Progenitor cell of endocrine pancreas (in vitro differentiated cells): ENCODE results near the gene SLC16A8. TPM values are rescaled to one million over a fixed set of nuclear protein-coding genes. Genes with fewer than 3 reads are reported as not detected.

ENCODE experiments used
- DNase-seq: peaks from one replicate; pipeline ENCODE4 v3.0.0; 2021; ENCODE audit warnings: low spot score; ENCODE audit not compliant: unreplicated experiment
- H3K27ac Mint-ChIP-seq: 2 replicates; pipeline ENCODE4 v1.8.0; 2021; ENCODE audit warnings: mild to moderate bottlenecking, moderate library complexity, mixed read lengths
- H3K27me3 Mint-ChIP-seq: 2 replicates; pipeline ENCODE4 v1.8.0; 2021; ENCODE audit warnings: mixed read lengths
- H3K36me3 Mint-ChIP-seq: 2 replicates; pipeline ENCODE4 v1.8.0; 2022; ENCODE audit warnings: mixed read lengths; ENCODE audit not compliant: insufficient read depth
- H3K4me1 Mint-ChIP-seq: 2 replicates; pipeline ENCODE4 v1.8.0; 2021; ENCODE audit warnings: low read depth, mixed read lengths
- H3K4me3 Mint-ChIP-seq: 2 replicates; pipeline ENCODE4 v1.8.0; 2021; ENCODE audit warnings: low read depth, mild to moderate bottlenecking, moderate library complexity, mixed read lengths
- H3K9me3 Mint-ChIP-seq: 2 replicates; pipeline ENCODE4 v1.8.0; 2021; ENCODE audit warnings: low read depth, mixed read lengths
- total RNA-seq: library from RNA; stranded (reverse); gene quantifications from 2 replicates; pipeline ENCODE4 v1.2.1, GENCODE V29; 2021
- TF ChIP-seq, protein P1 (sequence below): fragments of 200-600 bp; sonication (generic); IDR thresholded peaks from one replicate; pipeline ENCODE4 v1.5.0; 2021; ENCODE audit warnings: antibody characterized with exemption, mild to moderate bottlenecking; ENCODE audit not compliant: unreplicated experiment

SLC16A8 gene
- total RNA-seq, 1 donor from 2014 or later: 2.6 TPM

DNA sequence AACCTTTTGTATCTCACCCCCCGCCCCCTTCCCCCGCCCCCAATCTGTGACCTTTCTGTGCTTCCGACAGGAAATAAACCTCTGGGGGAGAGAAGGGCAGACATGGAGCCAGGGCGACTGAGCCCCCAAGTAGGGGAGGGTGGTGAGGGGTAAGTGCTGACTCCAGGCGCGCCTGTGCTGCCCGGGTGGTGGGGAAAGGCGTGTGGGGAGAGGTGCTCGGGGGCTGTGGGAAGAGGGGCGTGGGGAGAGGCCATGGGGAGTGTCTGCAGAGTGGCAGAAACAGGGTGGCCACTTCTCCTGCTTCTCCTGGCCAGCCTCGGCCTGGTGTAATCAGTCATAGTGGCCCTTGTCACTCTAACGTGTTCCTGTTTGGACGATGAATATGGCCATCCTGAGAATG, 8.0 kb downstream of the SLC16A8 start:
- H3K4me3 Mint-ChIP-seq: no peak overlapping the region
- TF ChIP-seq, protein P1, sequence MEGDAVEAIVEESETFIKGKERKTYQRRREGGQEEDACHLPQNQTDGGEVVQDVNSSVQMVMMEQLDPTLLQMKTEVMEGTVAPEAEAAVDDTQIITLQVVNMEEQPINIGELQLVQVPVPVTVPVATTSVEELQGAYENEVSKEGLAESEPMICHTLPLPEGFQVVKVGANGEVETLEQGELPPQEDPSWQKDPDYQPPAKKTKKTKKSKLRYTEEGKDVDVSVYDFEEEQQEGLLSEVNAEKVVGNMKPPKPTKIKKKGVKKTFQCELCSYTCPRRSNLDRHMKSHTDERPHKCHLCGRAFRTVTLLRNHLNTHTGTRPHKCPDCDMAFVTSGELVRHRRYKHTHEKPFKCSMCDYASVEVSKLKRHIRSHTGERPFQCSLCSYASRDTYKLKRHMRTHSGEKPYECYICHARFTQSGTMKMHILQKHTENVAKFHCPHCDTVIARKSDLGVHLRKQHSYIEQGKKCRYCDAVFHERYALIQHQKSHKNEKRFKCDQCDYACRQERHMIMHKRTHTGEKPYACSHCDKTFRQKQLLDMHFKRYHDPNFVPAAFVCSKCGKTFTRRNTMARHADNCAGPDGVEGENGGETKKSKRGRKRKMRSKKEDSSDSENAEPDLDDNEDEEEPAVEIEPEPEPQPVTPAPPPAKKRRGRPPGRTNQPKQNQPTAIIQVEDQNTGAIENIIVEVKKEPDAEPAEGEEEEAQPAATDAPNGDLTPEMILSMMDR: no peak
- no peaks in the 10 kb centered on the region for H3K4me1 Mint-ChIP-seq
- no peak overlapping the region for H3K27ac Mint-ChIP-seq
- H3K27me3 Mint-ChIP-seq: peaks cover 8% of the 10 kb centered on the region
- no peak for DNase-seq
- no peaks in the 10 kb centered on the region for H3K9me3 Mint-ChIP-seq
- peaks cover 16% of the 10 kb centered on the region for H3K36me3 Mint-ChIP-seq

DNA sequence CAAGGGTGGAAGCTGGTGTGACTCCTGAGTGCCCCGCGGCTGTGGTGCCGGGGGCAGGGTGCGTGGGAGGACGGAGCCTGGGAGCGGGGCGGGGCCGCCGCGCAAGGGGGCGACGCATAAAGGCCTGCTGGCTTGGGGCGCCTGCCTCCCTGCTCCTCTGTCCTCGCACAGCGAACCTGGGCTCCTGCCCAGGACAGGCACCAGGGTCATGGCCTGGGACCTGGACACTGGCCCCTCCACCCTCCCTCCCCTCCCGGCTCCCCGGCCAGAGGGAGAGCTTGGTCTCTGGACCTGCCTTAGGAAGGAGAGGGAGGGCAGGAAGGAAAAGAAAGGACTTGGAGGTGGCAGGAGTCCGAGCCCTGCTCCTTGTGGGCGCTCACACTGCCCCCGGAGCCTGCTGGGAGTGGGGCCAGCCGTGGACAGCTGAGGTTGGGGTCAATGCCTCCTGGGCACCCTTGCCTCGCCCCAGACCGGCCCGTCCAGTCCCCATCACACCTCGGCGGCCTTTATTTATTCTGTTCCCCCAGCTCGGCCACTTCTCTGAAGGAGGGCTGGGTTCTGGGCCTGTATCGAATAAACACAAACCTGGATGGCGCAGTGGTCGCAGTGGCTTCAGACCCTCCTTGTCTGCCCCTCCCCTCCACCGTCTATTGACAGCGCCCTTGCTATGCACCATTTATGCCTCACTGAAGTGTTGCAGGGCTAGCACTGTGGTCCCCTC, 8.7 kb downstream of the SLC16A8 start:
- no peak for DNase-seq
- no peaks in the 10 kb centered on the region for H3K4me1 Mint-ChIP-seq
- H3K36me3 Mint-ChIP-seq: peaks cover 16% of the 10 kb centered on the region
- H3K4me3 Mint-ChIP-seq: no peak overlapping the region
- no peaks in the 10 kb centered on the region for H3K9me3 Mint-ChIP-seq
- H3K27ac Mint-ChIP-seq: no peak overlapping the region
- H3K27me3 Mint-ChIP-seq: peaks cover 7% of the 10 kb centered on the region
- TF ChIP-seq, protein P1: no peak

DNA sequence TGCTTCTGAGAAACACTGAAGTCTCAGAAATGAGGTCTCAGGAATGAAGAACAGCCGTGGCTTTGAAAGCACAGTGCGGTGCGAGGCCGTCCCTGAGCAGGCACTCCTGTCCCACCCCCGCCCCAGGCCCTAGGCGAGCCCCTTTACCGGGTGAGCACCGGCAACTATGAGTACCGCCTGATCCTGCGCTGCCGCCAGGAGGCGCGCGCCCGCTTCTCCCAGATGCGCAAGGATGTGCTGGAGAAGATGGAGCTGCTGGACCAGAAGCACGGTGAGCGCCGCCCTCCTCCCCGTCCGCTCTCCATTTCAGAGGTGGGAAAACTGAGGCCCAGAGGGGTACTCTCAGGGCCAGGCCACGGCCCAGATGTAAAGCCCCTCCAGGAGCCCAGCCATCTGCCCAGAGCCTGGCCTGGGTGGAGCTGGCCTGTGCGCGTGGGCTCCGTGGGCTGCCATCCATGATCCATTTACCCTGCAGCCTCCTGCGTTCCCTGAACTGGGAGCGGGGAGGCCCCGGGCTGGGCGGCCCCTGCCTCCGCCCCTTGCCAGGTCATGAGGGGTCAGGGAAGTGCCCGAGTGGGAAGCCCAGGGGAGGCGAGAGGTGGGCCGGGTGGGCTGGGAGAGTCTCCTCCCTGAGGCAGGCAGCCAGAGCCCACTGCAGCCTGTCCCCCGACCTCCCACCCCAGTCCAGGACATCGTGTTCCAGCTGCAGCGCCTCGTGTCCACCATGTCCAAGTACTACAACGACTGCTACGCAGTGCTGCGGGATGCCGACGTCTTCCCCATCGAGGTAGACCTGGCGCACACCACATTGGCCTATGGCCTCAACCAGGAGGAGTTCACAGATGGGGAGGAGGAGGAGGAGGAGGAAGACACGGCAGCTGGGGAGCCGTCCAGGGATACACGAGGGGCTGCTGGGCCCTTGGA, 9.5 kb downstream of the SLC16A8 start:
- H3K4me1 Mint-ChIP-seq: no peaks in the 10 kb centered on the region

DNA sequence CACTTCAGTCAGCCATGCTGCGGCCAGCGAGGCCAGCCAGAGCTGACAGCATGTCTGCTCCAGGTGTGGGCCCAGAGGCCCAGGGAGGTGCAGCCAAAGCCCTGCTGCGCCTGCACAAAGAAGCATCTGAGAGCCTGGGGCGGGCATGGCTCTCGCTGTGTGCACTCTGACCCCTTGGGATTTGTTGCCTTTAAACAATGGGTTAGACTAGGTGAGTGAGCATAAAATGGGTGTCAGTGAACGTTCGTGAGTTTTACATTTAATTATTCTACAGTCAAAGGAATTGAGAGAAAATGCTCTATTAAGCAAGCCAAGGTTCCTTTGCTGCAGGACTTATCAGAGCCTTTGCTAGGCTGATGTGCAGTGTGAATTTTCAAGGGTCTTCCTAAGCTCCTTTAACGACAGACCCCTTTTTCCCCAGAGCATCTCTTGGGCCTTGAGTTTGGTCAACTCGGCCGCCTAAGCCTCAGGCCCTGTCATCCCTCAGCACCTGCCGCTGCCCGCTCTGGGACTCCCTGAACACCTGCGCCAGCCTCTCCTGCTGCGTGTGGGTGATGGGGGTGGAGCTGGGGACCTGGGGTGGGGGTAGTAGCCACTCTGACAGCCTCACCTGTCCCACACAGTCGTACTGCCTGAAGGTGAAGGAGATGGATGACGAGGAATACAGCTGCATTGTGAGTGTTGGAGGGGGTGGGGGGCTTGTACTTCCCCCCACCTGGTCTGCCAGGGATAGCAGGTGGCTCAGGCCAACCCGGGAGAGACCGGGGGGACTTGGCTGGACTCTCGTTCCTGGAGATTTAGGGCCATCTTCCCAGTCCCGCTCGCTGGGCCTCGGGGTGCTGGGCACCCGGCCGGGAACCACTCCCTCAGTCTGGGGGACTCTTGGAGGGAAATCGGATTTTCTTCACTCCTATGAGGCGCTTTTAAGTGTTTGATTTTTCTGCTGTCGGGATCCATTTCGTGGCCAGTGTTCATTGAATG, 10.5 kb downstream of the SLC16A8 start:
- Mint-ChIP-seq H3K27ac (no peak overlapping the region), H3K27me3 (no peaks in the 10 kb centered on the region), H3K36me3 (peaks cover 9% of the 10 kb centered on the region), H3K4me3 (no peak overlapping the region), H3K9me3 (no peaks in the 10 kb centered on the region), H3K4me1 (no peaks in the 10 kb centered on the region)
- TF ChIP-seq, protein P1: no peak
- no peak for DNase-seq

More for the DNA sequence above, 9.5 kb downstream of the SLC16A8 start:
- Mint-ChIP-seq H3K27ac (no peak overlapping the region), H3K4me3 (no peak overlapping the region), H3K36me3 (peaks cover 11% of the 10 kb centered on the region), H3K27me3 (peaks cover under 1% of the 10 kb centered on the region), H3K9me3 (no peaks in the 10 kb centered on the region)
- TF ChIP-seq, protein P1: peak; percentile 42
- DNase-seq: no peak
